Measurements from ENCODE around the gene TMEM163. TPM values are rescaled to one million over a fixed set of nuclear protein-coding genes. Genes with fewer than 3 reads are reported as not detected.

The TMEM163 gene
- polyA plus RNA-seq, 2 donors = 0.10 to 0.11 TPM

DNA sequence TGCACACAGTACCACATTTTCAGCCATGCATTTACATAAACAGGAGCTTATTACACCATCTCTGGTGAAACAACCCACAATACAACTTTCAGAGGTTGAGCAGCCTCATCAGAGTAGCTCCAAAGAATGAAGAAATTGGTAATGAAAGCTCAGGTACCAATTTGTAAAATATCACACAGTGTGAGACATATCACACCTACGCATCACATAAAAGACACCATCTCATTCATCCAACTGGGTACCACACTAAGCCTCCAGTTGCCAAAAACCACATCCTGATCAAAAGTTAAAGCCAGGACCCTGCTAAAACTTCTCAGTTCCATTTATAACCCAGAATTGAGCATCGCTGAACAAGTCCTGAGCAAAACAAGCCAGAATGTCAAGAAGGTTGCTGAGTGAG lies 4.6 kb downstream of the TMEM163 start:
- H3K4me3 ChIP-seq (ENCODE audit: low read depth in 1 of 2, low read length in 2 of 2) = no peak overlapping the region
- 86 to 88% methylated on average over 2 of the region's 2 CpGs for WGBS, 2 donors
- H3K36me3 ChIP-seq (ENCODE audit: control insufficient read depth in 2 of 2, insufficient read depth in 2 of 2, low read length in 1 of 2) = no peaks in the 10 kb centered on the region
- H3K4me1 ChIP-seq (ENCODE audit: control insufficient read depth in 2 of 2, insufficient read depth in 2 of 2, low read length in 1 of 2) = peaks cover 8 to 11% of the 10 kb centered on the region in 2 donors
- H3K27me3 ChIP-seq (ENCODE audit: control insufficient read depth in 1 of 2, insufficient read depth in 2 of 2, low read length in 2 of 2) = peaks cover 14 to 22% of the 10 kb centered on the region in 2 donors
- H3K27ac ChIP-seq (ENCODE audit: low read depth in 2 of 2, low read length in 1 of 2) = no peak overlapping the region
- H3K9me3 ChIP-seq (ENCODE audit: control insufficient read depth in 2 of 2, insufficient read depth in 1 of 2, low read depth in 1 of 2, low read length in 1 of 2) = no peaks in the 10 kb centered on the region

DNA sequence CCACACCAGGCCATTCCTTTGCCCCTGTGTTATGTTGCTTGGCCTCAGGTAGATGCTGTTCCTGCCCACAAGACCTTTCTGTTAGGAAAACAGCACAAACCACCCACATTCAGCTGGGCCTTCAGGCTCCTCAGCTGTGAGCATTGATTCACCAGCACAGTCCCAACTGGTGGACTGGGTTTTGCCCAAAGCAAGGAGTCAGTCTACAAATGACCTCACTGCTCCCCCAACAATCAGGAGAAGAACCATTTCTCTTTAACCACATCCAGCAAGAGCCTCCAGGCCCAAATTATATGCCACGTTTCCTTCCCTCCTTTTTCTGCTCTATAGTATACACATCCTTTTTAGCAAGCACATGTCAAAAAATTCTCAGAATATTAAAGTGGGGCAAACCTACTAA lies 5.2 kb downstream of the TMEM163 start:
- 63 to 90% methylated on average over 1 of the region's 1 CpG for WGBS, 2 donors
- Histone ChIP-seq H3K4me1 (ENCODE audit: control insufficient read depth in 2 of 2, insufficient read depth in 2 of 2, low read length in 1 of 2) (peaks cover 5 to 10% of the 10 kb centered on the region in 2 donors), H3K27me3 (ENCODE audit: control insufficient read depth in 1 of 2, insufficient read depth in 2 of 2, low read length in 2 of 2) (peaks cover 14 to 17% of the 10 kb centered on the region in 2 donors), H3K4me3 (ENCODE audit: low read depth in 1 of 2, low read length in 2 of 2) (no peak overlapping the region), H3K9me3 (ENCODE audit: control insufficient read depth in 2 of 2, insufficient read depth in 1 of 2, low read depth in 1 of 2, low read length in 1 of 2) (no peaks in the 10 kb centered on the region), H3K27ac (ENCODE audit: low read depth in 2 of 2, low read length in 1 of 2) (no peak overlapping the region), H3K36me3 (ENCODE audit: control insufficient read depth in 2 of 2, insufficient read depth in 2 of 2, low read length in 1 of 2) (no peaks in the 10 kb centered on the region)

DNA sequence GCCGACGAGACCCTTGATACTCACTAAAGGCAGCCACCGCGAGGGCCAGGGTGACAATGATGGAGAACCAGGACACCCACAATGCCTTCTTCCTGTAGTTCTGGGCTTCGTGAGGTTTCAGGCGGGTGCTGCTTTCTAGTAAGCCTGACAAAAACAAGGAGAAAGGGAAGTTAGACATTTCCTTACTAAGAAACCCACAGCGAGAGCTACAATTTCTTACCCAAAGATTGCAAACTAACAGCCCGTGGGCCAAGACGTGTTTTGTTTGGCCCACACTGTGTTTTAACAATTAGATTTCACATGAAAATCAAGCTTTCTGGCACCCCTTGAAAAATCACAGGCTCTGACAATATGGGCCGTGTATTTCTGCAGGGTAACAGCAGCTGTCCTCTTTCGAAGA lies 5.6 kb downstream of the TMEM163 start:
- no peak overlapping the region for H3K27ac ChIP-seq (ENCODE audit: low read depth in 2 of 2, low read length in 1 of 2)
- H3K4me1 ChIP-seq (ENCODE audit: control insufficient read depth in 2 of 2, insufficient read depth in 2 of 2, low read length in 1 of 2) = peaks cover 3 to 6% of the 10 kb centered on the region in 2 donors
- H3K9me3 ChIP-seq (ENCODE audit: control insufficient read depth in 2 of 2, insufficient read depth in 1 of 2, low read depth in 1 of 2, low read length in 1 of 2) = no peaks in the 10 kb centered on the region
- 72 to 75% methylated on average over 11 of the region's 11 CpGs for WGBS, 2 donors
- H3K27me3 ChIP-seq (ENCODE audit: control insufficient read depth in 1 of 2, insufficient read depth in 2 of 2, low read length in 2 of 2) = peaks cover 12 to 14% of the 10 kb centered on the region in 2 donors
- H3K4me3 ChIP-seq (ENCODE audit: low read depth in 1 of 2, low read length in 2 of 2) = no peak overlapping the region
- H3K36me3 ChIP-seq (ENCODE audit: control insufficient read depth in 2 of 2, insufficient read depth in 2 of 2, low read length in 1 of 2) = no peaks in the 10 kb centered on the region

DNA sequence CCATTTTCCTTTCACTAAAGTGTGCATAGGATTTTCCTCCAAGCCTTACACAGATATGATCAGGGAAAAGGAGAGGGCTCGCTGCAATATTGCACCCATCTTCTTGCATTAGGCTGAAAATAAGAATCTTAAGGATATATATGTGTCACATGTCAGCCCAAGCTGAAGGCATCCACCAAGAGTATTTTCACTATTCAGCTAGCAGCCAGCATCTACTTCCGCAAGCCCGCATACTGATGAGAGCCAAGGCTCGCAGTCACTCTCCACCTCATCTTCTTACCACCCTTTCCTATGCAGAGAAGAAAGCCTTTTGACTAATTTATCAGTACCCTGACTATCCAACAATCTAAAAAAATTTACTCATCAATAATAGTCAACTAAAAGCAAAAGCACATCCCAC lies 6.1 kb downstream of the TMEM163 start:
- H3K4me3 ChIP-seq (ENCODE audit: low read depth in 1 of 2, low read length in 2 of 2) = no peak overlapping the region
- H3K27me3 ChIP-seq (ENCODE audit: control insufficient read depth in 1 of 2, insufficient read depth in 2 of 2, low read length in 2 of 2) = peaks cover 8 to 10% of the 10 kb centered on the region in 2 donors
- no peak overlapping the region for H3K27ac ChIP-seq (ENCODE audit: low read depth in 2 of 2, low read length in 1 of 2)
- H3K36me3 ChIP-seq (ENCODE audit: control insufficient read depth in 2 of 2, insufficient read depth in 2 of 2, low read length in 1 of 2) = no peaks in the 10 kb centered on the region
- peaks cover 0 to 2% of the 10 kb centered on the region in 2 donors for H3K4me1 ChIP-seq (ENCODE audit: control insufficient read depth in 2 of 2, insufficient read depth in 2 of 2, low read length in 1 of 2)
- H3K9me3 ChIP-seq (ENCODE audit: control insufficient read depth in 2 of 2, insufficient read depth in 1 of 2, low read depth in 1 of 2, low read length in 1 of 2) = no peaks in the 10 kb centered on the region
- 77 to 89% methylated on average over 4 of the region's 4 CpGs for WGBS, 2 donors

DNA sequence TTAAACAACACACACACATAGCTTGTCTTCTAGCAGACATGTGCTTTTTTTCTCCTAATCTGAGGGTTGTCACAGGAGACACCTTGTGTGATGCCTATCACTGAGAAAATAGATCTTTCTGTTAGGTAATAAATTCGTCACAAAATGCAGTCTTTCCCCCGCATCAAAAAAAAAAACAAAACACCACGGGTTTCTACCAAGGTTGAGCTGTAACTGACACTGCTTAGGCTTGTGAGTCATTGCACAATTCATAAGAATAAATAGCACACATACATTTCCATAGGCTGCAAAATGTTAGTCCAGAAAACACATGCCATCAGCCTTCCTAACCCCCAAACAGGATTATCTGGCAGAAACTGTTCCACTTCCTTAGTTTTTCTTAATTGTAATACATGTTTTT lies 6.5 kb downstream of the TMEM163 start:
- peaks cover 5 to 6% of the 10 kb centered on the region in 2 donors for H3K27me3 ChIP-seq (ENCODE audit: control insufficient read depth in 1 of 2, insufficient read depth in 2 of 2, low read length in 2 of 2)
- no peaks in the 10 kb centered on the region for H3K9me3 ChIP-seq (ENCODE audit: control insufficient read depth in 2 of 2, insufficient read depth in 1 of 2, low read depth in 1 of 2, low read length in 1 of 2)
- WGBS, 2 donors = 31 to 32% methylated on average over 3 of the region's 3 CpGs
- H3K27ac ChIP-seq (ENCODE audit: low read depth in 2 of 2, low read length in 1 of 2) = no peak overlapping the region
- H3K4me3 ChIP-seq (ENCODE audit: low read depth in 1 of 2, low read length in 2 of 2) = no peak overlapping the region
- H3K4me1 ChIP-seq (ENCODE audit: control insufficient read depth in 2 of 2, insufficient read depth in 2 of 2, low read length in 1 of 2) = no peaks in the 10 kb centered on the region
- no peaks in the 10 kb centered on the region for H3K36me3 ChIP-seq (ENCODE audit: control insufficient read depth in 2 of 2, insufficient read depth in 2 of 2, low read length in 1 of 2)

DNA sequence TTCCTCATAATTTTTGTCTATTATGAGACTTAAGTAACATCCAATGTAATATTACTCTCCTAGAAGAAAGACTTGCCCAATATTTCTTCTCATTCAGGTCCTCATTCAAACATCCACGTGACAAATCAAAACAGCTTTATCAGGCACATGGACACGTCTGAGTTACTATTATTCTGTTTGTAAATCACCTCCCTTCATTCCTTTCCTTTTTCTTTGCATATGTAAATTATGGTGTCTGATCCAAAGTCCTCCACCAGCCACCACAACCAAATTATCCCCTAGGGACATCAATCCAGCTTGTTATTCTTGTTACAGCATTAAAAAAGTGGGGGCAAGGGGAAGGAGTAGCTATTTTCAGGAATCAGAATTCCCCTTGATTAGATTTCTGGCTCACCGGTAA lies 7.1 kb downstream of the TMEM163 start:
- H3K4me1 ChIP-seq (ENCODE audit: control insufficient read depth in 2 of 2, insufficient read depth in 2 of 2, low read length in 1 of 2) = no peaks in the 10 kb centered on the region
- no peak overlapping the region for H3K4me3 ChIP-seq (ENCODE audit: low read depth in 1 of 2, low read length in 2 of 2)
- peaks cover 3 to 5% of the 10 kb centered on the region in 2 donors for H3K27me3 ChIP-seq (ENCODE audit: control insufficient read depth in 1 of 2, insufficient read depth in 2 of 2, low read length in 2 of 2)
- no peak overlapping the region for H3K27ac ChIP-seq (ENCODE audit: low read depth in 2 of 2, low read length in 1 of 2)
- no peaks in the 10 kb centered on the region for H3K36me3 ChIP-seq (ENCODE audit: control insufficient read depth in 2 of 2, insufficient read depth in 2 of 2, low read length in 1 of 2)
- 27 to 30% methylated on average over 3 of the region's 3 CpGs for WGBS, 2 donors
- H3K9me3 ChIP-seq (ENCODE audit: control insufficient read depth in 2 of 2, insufficient read depth in 1 of 2, low read depth in 1 of 2, low read length in 1 of 2) = no peaks in the 10 kb centered on the region

DNA sequence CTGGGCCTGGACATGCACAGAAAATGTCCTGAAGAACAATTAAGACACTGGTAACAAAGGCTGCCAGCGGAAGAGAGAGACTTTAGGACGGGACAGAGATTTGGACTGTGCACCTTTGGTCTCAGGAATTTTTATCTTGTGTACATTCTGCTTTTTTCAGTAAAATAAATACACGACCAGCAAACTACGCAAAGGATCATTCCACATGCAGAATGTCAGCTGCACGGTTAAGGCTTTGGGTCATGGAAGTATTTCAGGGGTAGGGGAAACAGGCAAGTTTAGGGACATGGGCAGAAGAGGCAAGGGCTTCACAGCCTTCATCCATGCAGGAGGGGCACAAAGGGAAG lies 11.5 kb downstream of the TMEM163 start:
- Histone ChIP-seq H3K4me1 (ENCODE audit: control insufficient read depth in 2 of 2, insufficient read depth in 2 of 2, low read length in 1 of 2) (no peaks in the 10 kb centered on the region), H3K27ac (ENCODE audit: low read depth in 2 of 2, low read length in 1 of 2) (no peak overlapping the region), H3K36me3 (ENCODE audit: control insufficient read depth in 2 of 2, insufficient read depth in 2 of 2, low read length in 1 of 2) (no peaks in the 10 kb centered on the region), H3K27me3 (ENCODE audit: control insufficient read depth in 1 of 2, insufficient read depth in 2 of 2, low read length in 2 of 2) (no peaks in the 10 kb centered on the region), H3K9me3 (ENCODE audit: control insufficient read depth in 2 of 2, insufficient read depth in 1 of 2, low read depth in 1 of 2, low read length in 1 of 2) (no peaks in the 10 kb centered on the region), H3K4me3 (ENCODE audit: low read depth in 1 of 2, low read length in 2 of 2) (no peak overlapping the region)
- WGBS, 2 donors = 54 to 72% methylated on average over 5 of the region's 5 CpGs

DNA sequence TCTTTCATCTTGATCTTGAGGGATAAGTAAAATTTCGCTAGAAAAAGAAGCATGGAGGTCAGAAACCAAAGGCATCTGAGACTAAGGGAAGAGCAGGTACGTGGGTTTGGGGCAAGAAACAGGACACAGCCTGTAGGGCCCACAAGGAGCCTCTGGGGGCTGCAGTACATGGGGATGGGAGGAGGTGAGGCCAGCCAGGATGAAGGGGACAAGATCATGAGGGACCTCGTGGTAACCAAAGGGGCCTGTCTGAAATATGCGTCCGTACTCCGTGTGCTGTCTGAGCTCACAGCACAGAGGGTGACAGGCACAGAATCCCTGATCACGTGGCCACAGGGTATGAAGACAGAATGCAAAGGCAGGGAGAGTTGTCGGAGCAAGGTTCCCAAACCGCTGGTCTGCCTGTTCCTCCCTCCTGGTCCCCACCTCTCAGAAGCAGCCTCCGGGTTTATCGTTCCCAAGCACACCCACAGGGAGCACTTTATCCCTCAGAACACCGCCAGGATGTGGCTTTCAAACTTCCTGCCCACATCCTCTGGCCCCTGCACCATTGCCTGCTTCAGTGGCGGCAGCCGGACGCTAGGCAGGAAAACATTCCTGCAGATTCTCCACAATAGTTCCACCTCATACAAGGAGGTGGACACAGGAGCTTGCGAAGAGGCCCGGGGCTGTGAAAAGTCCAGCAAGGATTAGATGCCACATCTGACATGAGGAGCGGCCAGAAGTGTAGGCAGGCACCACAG lies 12.0 kb downstream of the TMEM163 start:
- no peaks in the 10 kb centered on the region for H3K36me3 ChIP-seq (ENCODE audit: control insufficient read depth in 2 of 2, insufficient read depth in 2 of 2, low read length in 1 of 2)
- 45% methylated on average over 18 of the region's 18 CpGs for WGBS, 2 donors
- H3K4me3 ChIP-seq (ENCODE audit: low read depth in 1 of 2, low read length in 2 of 2) = no peak overlapping the region
- no peaks in the 10 kb centered on the region for H3K4me1 ChIP-seq (ENCODE audit: control insufficient read depth in 2 of 2, insufficient read depth in 2 of 2, low read length in 1 of 2)
- H3K9me3 ChIP-seq (ENCODE audit: control insufficient read depth in 2 of 2, insufficient read depth in 1 of 2, low read depth in 1 of 2, low read length in 1 of 2) = no peaks in the 10 kb centered on the region
- no peak overlapping the region for H3K27ac ChIP-seq (ENCODE audit: low read depth in 2 of 2, low read length in 1 of 2)
- no peaks in the 10 kb centered on the region for H3K27me3 ChIP-seq (ENCODE audit: control insufficient read depth in 1 of 2, insufficient read depth in 2 of 2, low read length in 2 of 2)

DNA sequence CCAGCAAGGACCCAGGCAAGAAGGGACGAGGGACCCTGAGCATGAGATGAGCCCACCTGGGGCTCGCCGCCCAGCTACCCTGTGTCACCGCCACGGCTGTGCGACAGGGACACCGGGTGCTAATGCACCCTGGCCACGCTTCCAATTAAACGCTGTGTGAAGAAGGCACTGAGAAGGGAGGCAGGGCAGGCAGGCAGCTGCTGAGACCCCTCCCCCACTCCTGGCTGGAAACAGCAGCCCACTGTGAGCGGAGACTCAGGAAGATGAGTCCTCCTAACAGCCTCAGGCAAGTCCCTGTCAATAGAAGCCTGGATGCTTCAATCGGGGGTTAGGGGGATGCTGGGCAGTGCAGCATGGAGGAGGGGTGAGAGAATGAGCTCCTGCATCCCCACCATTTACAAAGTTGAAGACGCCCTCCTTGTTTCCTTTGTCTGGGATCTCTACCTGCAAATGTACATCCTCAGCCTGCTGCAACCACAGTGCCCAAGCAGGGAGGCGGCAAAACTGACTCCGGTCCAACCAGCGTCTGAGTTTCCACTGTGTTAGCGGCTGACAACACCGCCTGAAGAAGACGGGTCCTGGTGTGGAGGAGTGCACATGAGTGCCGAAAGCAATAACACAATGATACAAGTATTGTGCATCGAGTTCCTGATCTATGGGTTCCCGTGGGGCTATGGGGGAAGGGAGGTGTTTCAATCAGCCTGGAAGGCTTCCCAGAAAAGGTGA lies 12.8 kb downstream of the TMEM163 start:
- Histone ChIP-seq H3K36me3 (ENCODE audit: control insufficient read depth in 2 of 2, insufficient read depth in 2 of 2, low read length in 1 of 2) (no peaks in the 10 kb centered on the region), H3K4me1 (ENCODE audit: control insufficient read depth in 2 of 2, insufficient read depth in 2 of 2, low read length in 1 of 2) (no peaks in the 10 kb centered on the region), H3K27me3 (ENCODE audit: control insufficient read depth in 1 of 2, insufficient read depth in 2 of 2, low read length in 2 of 2) (no peaks in the 10 kb centered on the region), H3K9me3 (ENCODE audit: control insufficient read depth in 2 of 2, insufficient read depth in 1 of 2, low read depth in 1 of 2, low read length in 1 of 2) (no peaks in the 10 kb centered on the region), H3K27ac (ENCODE audit: low read depth in 2 of 2, low read length in 1 of 2) (no peak overlapping the region), H3K4me3 (ENCODE audit: low read depth in 1 of 2, low read length in 2 of 2) (no peak overlapping the region)
- 73 to 78% methylated on average over 21 of the region's 21 CpGs for WGBS, 2 donors

DNA sequence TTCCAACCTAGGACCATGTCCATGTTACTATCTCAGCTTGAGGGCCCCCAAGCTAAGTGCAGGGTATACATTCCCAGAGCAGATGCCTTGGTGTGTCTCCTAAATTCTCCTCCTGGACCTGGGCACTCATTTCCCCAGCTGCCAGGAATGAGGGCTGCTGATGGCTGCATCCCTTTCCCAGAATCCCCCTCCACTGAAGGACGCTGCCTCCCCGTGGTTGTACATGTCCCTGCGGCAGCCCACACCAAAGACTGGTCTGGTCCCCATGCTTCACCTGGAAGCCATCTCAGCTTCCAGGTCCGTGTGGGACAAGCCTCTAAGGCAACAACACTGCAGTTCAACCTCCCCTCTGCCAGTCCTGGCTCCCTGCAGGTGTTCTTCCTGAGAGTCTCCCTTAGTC lies 14.6 kb downstream of the TMEM163 start:
- H3K4me1 ChIP-seq (ENCODE audit: control insufficient read depth in 2 of 2, insufficient read depth in 2 of 2, low read length in 1 of 2) = no peaks in the 10 kb centered on the region
- H3K36me3 ChIP-seq (ENCODE audit: control insufficient read depth in 2 of 2, insufficient read depth in 2 of 2, low read length in 1 of 2) = no peaks in the 10 kb centered on the region
- WGBS, 2 donors = 80 to 85% methylated on average over 4 of the region's 4 CpGs
- no peak overlapping the region for H3K27ac ChIP-seq (ENCODE audit: low read depth in 2 of 2, low read length in 1 of 2)
- no peaks in the 10 kb centered on the region for H3K9me3 ChIP-seq (ENCODE audit: control insufficient read depth in 2 of 2, insufficient read depth in 1 of 2, low read depth in 1 of 2, low read length in 1 of 2)
- no peak overlapping the region for H3K4me3 ChIP-seq (ENCODE audit: low read depth in 1 of 2, low read length in 2 of 2)
- no peaks in the 10 kb centered on the region for H3K27me3 ChIP-seq (ENCODE audit: control insufficient read depth in 1 of 2, insufficient read depth in 2 of 2, low read length in 2 of 2)

All from esophagus (tissue), 2 donors.